Stimulated activated CD4-positive, alpha-beta T cell treated with anti-CD3 and anti-CD28 coated beads, Interleukin-2, amount 100 ng/mL, for 4 hours (primary cell): ENCODE data around the gene UNC5B.

ENCODE experiments used
- DNase-seq: peaks from one replicate; pipeline ENCODE4 v3.0.0-alpha.2; 2020; ENCODE audit warnings: low read depth

Gene UNC5B

GRCh38 chr10:71343392-71343773, 131.0 kb downstream of the UNC5B start:
- no peak for DNase-seq

- no peak for DNase-seq
Observed at GRCh38 chr10:71344154-71344925, 132.0 kb downstream of the UNC5B start.

GRCh38 chr10:71344993-71345480, 132.7 kb downstream of the UNC5B start:
- DNase-seq, result no peak

GRCh38 chr10:71345694-71346093, 133.3 kb downstream of the UNC5B start:
- no peak for DNase-seq

- no peak for DNase-seq
Observed at GRCh38 chr10:71346731-71347130, 134.4 kb downstream of the UNC5B start.

- no peak for DNase-seq
Observed at GRCh38 chr10:71347587-71348395, 135.4 kb downstream of the UNC5B start.

- no peak for DNase-seq
Observed at GRCh38 chr10:71348850-71349249, 136.5 kb downstream of the UNC5B start.

GRCh38 chr10:71349406-71349805, 137.0 kb downstream of the UNC5B start:
- DNase-seq, result no peak

- DNase-seq, result no peak
Observed at GRCh38 chr10:71351087-71351486, 138.7 kb downstream of the UNC5B start.

GRCh38 chr10:71351628-71352319, 139.4 kb downstream of the UNC5B start:
- DNase-seq, result no peak
